ENCODE measurements around the gene ILK.

GRCh38 chr11:6632116-6633073 is 28.8 kb downstream of the ILK start:
- TF ChIP-seq POLR2A (IDR thresholded peaks at IDR 0.05) (no peak), POLR2AphosphoS5 (IDR thresholded peaks at IDR 0.05) (peak in 1 of 3 donors; percentile 23)
- TF ChIP-seq, protein P1, sequence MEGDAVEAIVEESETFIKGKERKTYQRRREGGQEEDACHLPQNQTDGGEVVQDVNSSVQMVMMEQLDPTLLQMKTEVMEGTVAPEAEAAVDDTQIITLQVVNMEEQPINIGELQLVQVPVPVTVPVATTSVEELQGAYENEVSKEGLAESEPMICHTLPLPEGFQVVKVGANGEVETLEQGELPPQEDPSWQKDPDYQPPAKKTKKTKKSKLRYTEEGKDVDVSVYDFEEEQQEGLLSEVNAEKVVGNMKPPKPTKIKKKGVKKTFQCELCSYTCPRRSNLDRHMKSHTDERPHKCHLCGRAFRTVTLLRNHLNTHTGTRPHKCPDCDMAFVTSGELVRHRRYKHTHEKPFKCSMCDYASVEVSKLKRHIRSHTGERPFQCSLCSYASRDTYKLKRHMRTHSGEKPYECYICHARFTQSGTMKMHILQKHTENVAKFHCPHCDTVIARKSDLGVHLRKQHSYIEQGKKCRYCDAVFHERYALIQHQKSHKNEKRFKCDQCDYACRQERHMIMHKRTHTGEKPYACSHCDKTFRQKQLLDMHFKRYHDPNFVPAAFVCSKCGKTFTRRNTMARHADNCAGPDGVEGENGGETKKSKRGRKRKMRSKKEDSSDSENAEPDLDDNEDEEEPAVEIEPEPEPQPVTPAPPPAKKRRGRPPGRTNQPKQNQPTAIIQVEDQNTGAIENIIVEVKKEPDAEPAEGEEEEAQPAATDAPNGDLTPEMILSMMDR (IDR thresholded peaks at IDR 0.05 in 8 of 11, conservative IDR thresholded peaks at IDR 0.05 in 3 of 11) = no peak
